NCI-H1436 treated with DMSO at 0.1 percent for 48 hours (cell line): ENCODE measurements around the gene MRPL58.
"Not testable (repeated sequence)": the region's sequence is repeated elsewhere in the genome, so short reads cannot be mapped to it uniquely, and the experiment has no call there.

Source experiments
- DNase-seq: peaks from one replicate; lab custom pipeline; 2025; lab: John Stamatoyannopoulos, UW

MRPL58 gene

GRCh38 chr17:75012346-75013091, at the start of gene MRPL58:
Gene MRPL58, plus strand, starts transcription at chr17:75012670. Its CDS starts 17 bp downstream, at chr17:75012687.
- peak; percentile 49 for DNase-seq

GRCh38 chr17:74963656-74964055, 48.8 kb upstream of the MRPL58 start:
- no peak for DNase-seq

DNA sequence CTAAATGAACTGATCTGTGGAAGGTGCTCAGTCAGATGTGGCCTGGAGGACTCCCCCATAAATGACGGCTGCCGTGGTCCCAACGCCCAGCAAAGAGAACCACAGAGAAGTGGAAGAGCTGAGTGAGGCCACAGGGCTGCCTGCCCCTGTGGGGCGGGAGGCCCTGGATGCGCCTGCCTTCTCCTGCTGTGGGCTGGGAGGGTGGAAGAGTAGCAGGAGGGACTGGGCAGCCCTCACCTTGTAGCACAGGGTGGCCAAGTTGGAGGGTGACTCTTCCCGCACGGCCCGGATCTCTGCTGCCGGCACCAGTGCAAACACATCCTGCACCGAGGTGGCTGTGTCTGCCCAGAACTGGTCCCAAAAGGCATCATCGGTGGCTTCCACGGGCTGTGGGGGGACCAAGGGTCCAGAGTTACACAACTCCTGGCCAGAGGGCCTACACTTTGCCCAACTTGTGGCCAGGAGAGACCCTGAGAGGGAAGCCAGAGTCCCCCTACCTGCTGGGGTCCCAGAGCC, 48.2 kb upstream of the MRPL58 start:
- DNase-seq: no peak

GRCh38 chr17:74964988-74965622, 47.4 kb upstream of the MRPL58 start:
- no peak for DNase-seq

- no peak for DNase-seq
Observed at GRCh38 chr17:74968361-74968780, 44.1 kb upstream of the MRPL58 start.

GRCh38 chr17:74969501-74969900, 43.0 kb upstream of the MRPL58 start:
- DNase-seq: not testable (repeated sequence)

GRCh38 chr17:74970395-74970794, 42.1 kb upstream of the MRPL58 start:
- no peak for DNase-seq

DNA sequence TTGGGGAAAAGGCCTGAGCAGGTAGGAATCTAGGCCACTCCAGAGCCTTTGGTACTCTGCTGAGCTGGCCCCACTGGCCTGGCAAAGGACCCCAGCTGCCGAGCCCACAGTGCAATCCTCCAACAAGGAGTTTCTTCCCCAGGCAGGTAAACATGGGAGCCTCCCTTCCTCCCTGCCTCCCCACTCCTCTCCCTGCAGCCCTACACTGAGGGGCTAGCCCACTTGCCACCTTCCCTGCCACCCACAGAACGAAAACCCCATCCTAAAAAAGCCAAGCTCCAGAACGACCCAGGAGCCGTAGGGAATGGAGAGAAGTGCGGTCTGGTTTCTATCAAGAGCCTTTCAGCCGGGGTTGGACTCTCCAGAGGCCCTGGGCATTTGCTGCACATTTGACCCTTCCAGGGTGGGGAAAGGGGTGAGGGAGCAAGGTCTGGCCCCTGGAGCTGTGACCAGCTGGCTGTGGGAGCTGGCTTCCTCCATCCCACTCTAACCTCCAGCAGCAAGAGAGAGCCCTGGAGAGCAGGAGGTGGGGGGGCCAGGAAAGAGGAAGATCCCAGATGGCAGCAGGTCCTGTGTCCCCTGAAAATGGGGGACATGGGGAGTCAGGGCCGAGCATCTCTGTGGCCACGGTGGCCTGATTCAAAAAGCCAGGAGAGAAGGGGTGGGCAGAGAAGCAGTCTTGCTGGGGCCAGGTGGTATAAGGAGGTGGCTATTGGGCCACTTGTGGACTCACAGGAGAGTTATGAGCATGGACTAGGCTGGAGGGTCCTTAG, 41.2 kb upstream of the MRPL58 start:
- no peak for DNase-seq

DNA sequence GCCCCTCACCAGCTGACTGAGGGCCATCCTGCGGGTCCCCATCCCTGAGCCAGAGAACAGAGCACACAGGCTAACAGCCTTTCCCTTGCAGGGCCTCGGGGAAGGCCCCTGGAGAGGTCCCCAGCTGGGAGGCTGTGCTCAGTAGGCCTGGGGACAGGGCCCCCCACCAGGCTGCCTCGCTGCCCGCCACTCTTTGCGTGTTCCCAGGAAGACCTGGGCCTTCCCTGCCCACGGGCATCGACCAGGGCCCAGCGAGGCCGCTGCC, 40.7 kb upstream of the MRPL58 start:
- DNase-seq: no peak

DNA sequence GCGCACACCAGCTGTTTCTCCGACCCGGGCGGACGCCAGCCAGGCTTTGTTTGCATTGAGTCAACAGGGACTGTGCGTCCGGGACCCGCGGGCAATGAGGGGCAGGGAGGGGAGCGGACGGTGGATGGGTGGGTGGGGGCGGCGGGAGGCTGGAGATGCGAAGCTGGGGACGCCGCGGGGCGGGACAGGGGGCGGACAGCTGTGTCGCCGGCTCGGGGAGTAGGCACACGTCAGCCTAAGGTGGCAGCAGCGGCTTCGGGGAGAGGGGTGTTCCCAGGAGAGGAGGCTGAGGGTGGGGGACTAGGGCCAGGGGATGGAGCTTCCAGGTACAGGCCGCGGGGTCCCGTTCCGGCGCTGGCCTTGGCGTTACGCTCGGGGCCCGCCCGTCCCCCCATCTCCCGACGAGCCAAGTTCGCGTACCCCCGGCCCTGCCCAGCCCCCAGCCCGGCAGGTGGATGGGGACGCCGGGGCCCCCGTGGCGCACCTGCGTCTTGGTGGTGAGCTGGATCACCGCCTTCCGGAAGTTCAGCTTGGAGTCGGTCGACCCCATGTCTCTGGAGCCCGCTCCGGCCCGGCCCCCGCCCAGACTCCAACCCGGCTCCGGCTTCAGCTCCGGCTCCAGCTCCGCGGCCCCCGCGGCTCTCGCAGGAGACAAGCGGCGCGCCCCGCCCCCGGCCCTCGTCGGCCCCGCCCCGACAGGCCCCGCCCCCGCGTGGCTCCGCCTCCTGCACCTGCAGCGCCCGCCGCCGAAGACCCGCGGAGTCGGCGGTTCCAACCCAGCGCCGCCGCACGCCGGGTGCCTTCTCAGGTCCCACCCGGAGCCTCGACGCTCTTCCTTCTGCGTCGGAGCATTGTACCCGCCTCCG, 40.1 kb upstream of the MRPL58 start, which contains the start of gene HID1:
Gene HID1, minus strand, starts transcription at position 653 of the 866 bp plus-strand sequence. Its CDS starts 103 bp downstream, at position 550.
- no peak for DNase-seq

DNA sequence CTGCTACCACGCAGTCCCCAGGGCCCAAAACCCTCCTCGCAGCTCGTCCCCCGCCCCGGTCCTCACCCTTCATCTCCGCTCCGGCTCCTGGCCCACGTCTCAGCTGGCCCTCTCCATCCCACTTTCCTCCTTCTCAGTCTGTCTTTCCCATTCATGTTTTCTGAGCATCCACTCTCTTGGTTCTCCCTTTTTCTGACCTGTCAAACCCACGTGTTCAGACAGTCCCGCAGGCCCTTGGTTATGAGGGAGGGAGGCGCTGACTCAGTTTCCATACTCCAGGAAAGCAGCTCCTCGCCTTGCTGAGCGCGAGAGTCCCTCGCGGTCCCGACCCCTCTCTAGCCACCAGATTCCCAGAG, 39.5 kb upstream of the MRPL58 start:
- no peak for DNase-seq

GRCh38 chr17:74975943-74976342, 36.5 kb upstream of the MRPL58 start:
- no peak for DNase-seq

DNA sequence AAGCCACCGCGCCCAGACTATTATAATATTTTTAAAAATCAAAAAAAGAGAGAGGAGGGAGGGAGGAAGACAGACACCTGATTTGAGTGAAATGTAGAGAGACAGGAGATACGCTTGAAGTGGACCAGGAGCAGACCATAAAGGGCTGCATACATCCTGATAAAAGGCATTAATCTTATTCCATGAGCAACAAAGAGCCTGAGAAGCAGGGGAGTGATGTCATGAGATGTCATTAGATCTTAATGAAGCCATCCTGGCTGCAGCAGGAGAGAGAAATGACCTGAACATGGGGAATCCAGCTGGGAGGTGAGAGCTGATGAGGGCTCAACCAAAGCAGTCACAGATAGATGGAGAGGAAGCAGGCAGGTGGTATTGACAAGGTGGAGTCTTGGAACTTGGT, 34.7 kb upstream of the MRPL58 start:
- no peak for DNase-seq

GRCh38 chr17:74978240-74978639, 34.2 kb upstream of the MRPL58 start:
- no peak for DNase-seq

DNA sequence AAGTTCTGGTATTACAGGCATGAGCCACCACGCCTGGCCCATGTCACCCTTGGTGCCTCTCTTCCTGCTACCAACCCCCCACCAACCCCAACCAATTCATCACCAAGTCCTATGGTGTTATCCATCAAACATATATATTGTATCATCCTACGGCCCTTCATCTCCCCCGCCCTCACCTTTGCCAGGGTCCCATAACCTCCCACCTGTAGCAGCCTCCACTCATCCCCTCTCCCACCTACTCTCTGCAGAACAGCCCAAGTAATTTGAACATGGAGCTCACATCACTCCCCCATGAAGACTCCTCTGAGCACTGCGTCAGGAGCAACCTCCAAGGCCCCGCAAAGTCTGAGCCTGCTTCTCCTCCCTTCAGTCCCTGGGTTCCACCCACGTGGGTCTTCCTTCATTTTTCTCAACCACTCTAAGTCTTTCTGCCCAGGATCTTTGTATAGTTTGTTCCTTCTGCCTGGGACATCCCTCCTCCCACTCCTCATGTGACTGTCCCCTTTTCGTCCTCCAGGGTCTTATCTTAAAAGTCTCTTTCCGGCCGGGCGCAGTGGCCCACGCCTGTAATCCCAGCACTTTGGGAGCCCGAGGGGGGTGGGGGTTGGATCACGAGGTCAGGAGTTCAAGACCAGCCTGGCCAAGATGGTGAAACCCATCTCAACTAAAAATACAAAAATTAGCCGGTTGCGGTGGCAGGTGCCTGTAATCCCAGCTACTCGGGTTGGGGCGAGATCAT, 32.9 kb upstream of the MRPL58 start:
- no peak for DNase-seq

DNA sequence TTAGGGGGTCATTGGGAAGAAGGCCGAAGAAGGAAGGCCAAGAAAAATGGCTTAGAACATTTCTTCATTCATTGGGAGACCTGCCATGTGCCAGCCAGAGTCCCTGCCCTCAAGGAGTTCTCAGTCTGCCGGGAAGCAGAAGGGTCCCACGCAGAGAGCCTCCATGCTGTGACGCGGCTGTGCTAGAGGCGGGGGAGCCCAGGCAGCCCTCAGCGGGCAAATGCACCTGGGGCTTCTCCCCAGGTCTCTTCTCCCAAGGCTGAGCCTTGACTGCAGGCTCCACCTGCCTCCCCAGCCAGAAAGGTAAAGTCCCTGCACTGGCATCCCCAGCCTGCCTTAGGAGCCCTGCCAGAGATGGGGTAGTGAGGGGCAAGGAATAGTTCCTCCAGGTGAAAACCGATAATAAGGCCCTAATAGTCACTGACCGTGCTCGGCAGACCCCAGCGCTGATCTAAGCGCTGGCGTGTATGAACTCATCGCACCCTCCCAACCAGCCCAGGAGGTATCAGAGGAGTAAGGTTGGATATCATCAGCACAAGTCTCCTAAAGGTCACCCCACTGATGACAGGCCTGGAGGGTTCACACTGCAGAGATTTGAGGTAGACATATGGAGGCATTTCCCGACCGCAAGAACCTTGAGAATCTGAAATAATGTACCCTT, 31.0 kb upstream of the MRPL58 start:
- no peak for DNase-seq

GRCh38 chr17:74981979-74982662, 30.3 kb upstream of the MRPL58 start:
- DNase-seq: peak; percentile 41

DNA sequence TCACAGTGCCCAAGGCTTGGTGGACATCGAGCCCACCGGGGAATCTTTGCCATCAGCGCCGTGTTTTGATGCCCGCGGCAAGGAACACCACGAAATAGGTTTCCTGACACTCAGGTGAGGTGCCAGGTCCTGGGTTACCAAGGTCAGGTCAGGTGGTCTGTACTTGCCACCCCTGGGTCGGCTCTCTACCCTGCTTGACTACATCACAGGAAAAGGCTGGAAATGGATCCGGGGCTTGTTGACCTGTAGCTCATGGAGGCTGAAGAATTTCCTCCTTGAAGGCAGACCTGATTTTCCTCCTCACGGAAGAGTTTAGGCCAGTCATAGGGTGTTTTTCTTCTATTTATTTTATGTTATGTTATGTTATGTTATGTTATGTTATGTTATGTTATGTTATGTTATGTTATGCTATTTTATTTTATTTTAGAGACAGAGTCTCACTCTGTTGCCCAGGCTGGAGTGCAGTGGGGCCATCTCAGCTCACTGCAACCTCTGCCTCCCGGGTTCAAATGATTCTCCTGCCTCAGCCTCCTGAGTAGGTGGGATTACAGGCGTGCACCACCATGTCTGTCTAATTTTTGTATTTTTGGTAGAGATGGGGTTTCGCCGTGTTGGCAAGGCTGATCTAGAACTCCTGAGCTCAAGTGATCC, 29.7 kb upstream of the MRPL58 start:
- DNase-seq: not testable (repeated sequence)

GRCh38 chr17:74986206-74986576, 26.3 kb upstream of the MRPL58 start:
- no peak for DNase-seq
